Prostate gland (tissue), 2 donors: Measurements from ENCODE around the gene VPS37D. TPM values are rescaled to one million over a fixed set of nuclear protein-coding genes. Genes with fewer than 3 reads are reported as not detected.

Experiments used
- DNase-seq: peaks from one replicate; pipeline ENCODE4 v3.0.0-alpha.2; 2019; ENCODE audit warnings: low spot score
- H3K27ac ChIP-seq, 2 donors: fragments of 200-600 bp; sonication (generic); 2 replicates each; pipeline ENCODE4 v1.5.1; 2017 to 2019
- H3K27me3 ChIP-seq: fragments of 200-600 bp; sonication (generic); replicated peaks from 2 replicates; pipeline ENCODE4 v1.5.1; 2019; ENCODE audit not compliant: insufficient read depth
- H3K36me3 ChIP-seq, 2 donors: fragments of 200-600 bp; sonication (generic); 1 replicate in 1 of 2; 2 replicates in 1 of 2; pipeline versions ENCODE4 v1.5.1 to v1.8.1; 2017 to 2019
- H3K4me1 ChIP-seq: fragments of 200-600 bp; sonication (generic); replicated peaks from 2 replicates; pipeline ENCODE4 v1.5.1; 2019
- H3K4me3 ChIP-seq, 2 donors: fragments of 200-600 bp; sonication (generic); 2 replicates each; pipeline ENCODE4 v1.5.1; 2017 to 2019
- H3K9me3 ChIP-seq: fragments of 200-600 bp; sonication (generic); 2 replicates; pipeline ENCODE4 v1.5.1; 2017
- CTCF ChIP-seq, 4 experiments: fragments of 200-600 bp in 2 of 4; fragments of 450-650 bp in 2 of 4; sonication (generic) in 2 of 4; IDR thresholded peaks; 1 replicate in 3 of 4; 2 replicates in 1 of 4; pipeline ENCODE4 v1.5.1; 2016 to 2019; ENCODE audit warnings: antibody characterized with exemption in 4 of 4, mild to moderate bottlenecking in 2 of 4, moderate library complexity in 2 of 4
- POLR2A ChIP-seq: fragments of 450-650 bp; IDR thresholded peaks from one replicate; pipeline ENCODE4 v1.6.1; 2016; ENCODE audit warnings: antibody characterized with exemption, mild to moderate bottlenecking
- POLR2AphosphoS5 ChIP-seq: sonication (generic); formaldehyde crosslinking; IDR thresholded peaks from one replicate; pipeline ENCODE4 v1.6.1; 2017; ENCODE audit warnings: antibody characterized with exemption
- whole genome bisulfite sequencing: methylation state at CpG from one replicate; pipeline ENCODE4 v1.1.5; 2018; 5-methylcytosine and 5-hydroxymethylcytosine counted together
- intact Hi-C: fragments of 100-400 bp; cut with DNase I; formaldehyde crosslinking; loops from one replicate; pipeline ENCODE4 v1.14.2; 2022
- total RNA-seq, 2 donors: library from RNA; depleted of rRNA; stranded (reverse); fragments of >200 nt; gene quantifications; one replicate each; pipeline ENCODE4 v1.1.0, GENCODE V29; 2016

Gene VPS37D
- total RNA-seq, 2 donors from 2014 or later = 6.0 to 19.5 TPM

- peaks cover 6% of the 10 kb centered on the region for H3K4me1 ChIP-seq
- no peak for DNase-seq
- TF ChIP-seq POLR2AphosphoS5 (no peak), CTCF (IDR thresholded peaks at IDR 0.05) (no peak), POLR2A (no peak)
- intact Hi-C loops = no loop called here
- WGBS = 32% methylated on average over 29 of the region's 45 CpGs
- peak overlapping the region in 1 of 2 donors; percentile 58 for H3K27ac ChIP-seq
- H3K9me3 ChIP-seq = no peaks in the 10 kb centered on the region
- H3K27me3 ChIP-seq = no peaks in the 10 kb centered on the region
- no peaks in the 10 kb centered on the region for H3K36me3 ChIP-seq
- peak overlapping the region in 1 of 2 donors; percentile 2 for H3K4me3 ChIP-seq
Measured at GRCh38 chr7:73703757-73704639, 36.4 kb downstream of the VPS37D start.

GRCh38 chr7:73704640-73705550 lies 37.3 kb downstream of the VPS37D start:
- Histone ChIP-seq H3K36me3 (no peaks in the 10 kb centered on the region), H3K4me3 (no peak overlapping the region), H3K4me1 (peaks cover 6% of the 10 kb centered on the region), H3K9me3 (no peaks in the 10 kb centered on the region), H3K27ac (peak overlapping the region; percentile 13 to 58), H3K27me3 (no peaks in the 10 kb centered on the region)
- intact Hi-C loops = no loop called here
- peak; percentile 69 for DNase-seq
- WGBS = 35% methylated on average over 22 of the region's 23 CpGs
- no peak for TF ChIP-seq CTCF (IDR thresholded peaks at IDR 0.05)
- no peak for TF ChIP-seq POLR2A
- peak; percentile 55 for TF ChIP-seq POLR2AphosphoS5

- DNase-seq = no peak
- Histone ChIP-seq H3K9me3 (no peaks in the 10 kb centered on the region), H3K27ac (peak overlapping the region in 1 of 2 donors; percentile 13), H3K27me3 (no peaks in the 10 kb centered on the region), H3K4me1 (peaks cover 6% of the 10 kb centered on the region), H3K4me3 (no peak overlapping the region), H3K36me3 (no peaks in the 10 kb centered on the region)
- TF ChIP-seq POLR2AphosphoS5 = no peak
- TF ChIP-seq POLR2A = no peak
- TF ChIP-seq CTCF (IDR thresholded peaks at IDR 0.05) = no peak
- 85% methylated on average over 10 of the region's 10 CpGs for whole genome bisulfite sequencing
- intact Hi-C loops = no loop called here
Measured at GRCh38 chr7:73705551-73705920, 37.9 kb downstream of the VPS37D start.

- intact Hi-C loops = no loop called here
- Histone ChIP-seq H3K27ac (no peak overlapping the region), H3K9me3 (no peaks in the 10 kb centered on the region), H3K27me3 (no peaks in the 10 kb centered on the region), H3K36me3 (no peaks in the 10 kb centered on the region), H3K4me1 (peaks cover 6% of the 10 kb centered on the region), H3K4me3 (no peak overlapping the region)
- 83% methylated on average over 25 of the region's 25 CpGs for WGBS
- TF ChIP-seq POLR2AphosphoS5 (no peak), CTCF (IDR thresholded peaks at IDR 0.05) (no peak), POLR2A (no peak)
- DNase-seq = no peak
Measured at GRCh38 chr7:73706126-73707044, 38.8 kb downstream of the VPS37D start.
